ENCODE results near the gene TMEM242. TPM values are rescaled to one million over a fixed set of nuclear protein-coding genes. Genes with fewer than 3 reads are reported as not detected.

The TMEM242 gene
- total and polyA plus RNA-seq, 2 of the 8 experiments (the other 6 are each of a cell fraction or from before 2014, with no cell fraction given) = 2.4 to 9.0 TPM

DNA sequence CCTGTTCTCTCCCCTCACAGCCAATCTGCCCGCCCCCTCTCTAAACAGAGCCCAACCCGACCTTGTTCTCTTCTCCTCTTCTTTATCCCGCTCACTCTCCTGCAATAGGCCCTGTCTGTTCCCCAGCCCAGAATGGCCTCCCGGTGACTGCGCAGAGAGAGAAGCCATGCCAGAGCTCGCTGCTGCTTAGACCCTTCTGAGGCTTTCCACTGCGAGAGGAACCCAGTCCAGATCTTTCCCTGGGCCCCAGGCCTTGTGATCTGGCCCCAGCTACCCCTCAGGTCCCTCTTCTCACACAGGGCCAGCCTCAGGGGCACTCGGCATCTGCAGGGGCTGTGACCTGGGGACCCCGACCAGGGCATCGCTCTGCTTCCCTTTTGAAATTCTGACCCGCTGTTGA is 58.1 kb downstream of the TMEM242 start:
- H4K5ac ChIP-seq (ENCODE audit: insufficient read length, low read depth, low read length) = no peak overlapping the region
- H3K14ac ChIP-seq (ENCODE audit: insufficient read length) = no peak overlapping the region
- no peak overlapping the region for H3K4ac ChIP-seq (replicated peaks; ENCODE audit: insufficient read length, low read depth, low read length)
- no peak overlapping the region for H2BK15ac ChIP-seq (ENCODE audit: low read length)
- no peak overlapping the region for H2BK120ac ChIP-seq (replicated peaks; ENCODE audit: low read depth, low read length)
- peaks cover 0 to 7% of the 10 kb centered on the region in 2 experiments for H4K20me1 ChIP-seq (replicated peaks in 1 of 2; ENCODE audit: control insufficient read depth in 1 of 2, insufficient read depth in 2 of 2, low read length in 2 of 2)
- no peak overlapping the region for H2BK5ac ChIP-seq (ENCODE audit: low read depth, low read length)
- no peaks in the 10 kb centered on the region for H3K9me3 ChIP-seq (ENCODE audit: insufficient read depth in 2 of 2, low read depth in 1 of 2, low read length in 1 of 2)
- DNase-seq (ENCODE audit: low read depth in 1 of 2, low spot score in 2 of 2) = no peak
- no peaks in the 10 kb centered on the region; the same call in 1 of the 2 replicates for H3K79me1 ChIP-seq (ENCODE audit: low read depth, low read length)
- no peak overlapping the region for H3K9ac ChIP-seq (replicated peaks in 1 of 4; ENCODE audit: extremely low read depth in 1 of 4, low read depth in 3 of 4, low read length in 3 of 4)
- H3K23me2 ChIP-seq (ENCODE audit: low read depth, low read length) = peaks cover 7% of the 10 kb centered on the region; the same call in 1 of the 2 replicates
- FAIRE-seq = no peak
- no peaks in the 10 kb centered on the region for H3K36me3 ChIP-seq (ENCODE audit: control insufficient read depth in 2 of 4, insufficient read depth in 4 of 4, low read length in 3 of 4)
- H3K4me1 ChIP-seq (replicated peaks in 1 of 4; ENCODE audit: control insufficient read depth in 3 of 4, insufficient read depth in 4 of 4, low read length in 3 of 4) = peaks cover 0 to 6% (median 2%) of the 10 kb centered on the region in 4 experiments; a peak in 2 of 7 replicates
- H3K27ac ChIP-seq (ENCODE audit: low read depth, low read length) = no peak overlapping the region
- WGBS, 2 experiments (ENCODE audit: extremely low coverage in 1 of 2, insufficient coverage in 1 of 2, insufficient read length in 1 of 2, insufficient replicate concordance in 2 of 2, low coverage in 1 of 2, low lambda C conversion rate in 2 of 2, missing lambda C conversion rate in 1 of 2) = 84% methylated on average over 10 of the region's 11 CpGs; no CpG with 5 or more reads in 1 of the 2 experiments
- H4K91ac ChIP-seq (replicated peaks; ENCODE audit: insufficient read length, low read length) = no peak overlapping the region
- H3K56ac ChIP-seq (replicated peaks; ENCODE audit: insufficient read length, low read depth, low read length) = no peak overlapping the region
- H4K8ac ChIP-seq (ENCODE audit: extremely low read depth, insufficient read depth, low read length) = no peak overlapping the region
- H3K23ac ChIP-seq (ENCODE audit: insufficient read length) = no peak overlapping the region
- no peak overlapping the region for H2BK20ac ChIP-seq (ENCODE audit: low read length)
- no peak overlapping the region for H3K18ac ChIP-seq (ENCODE audit: extremely low read depth, low read length)
- ChIA-PET POLR2A (ENCODE audit: partially characterized antibody) (no interaction called here), CTCF (ENCODE audit: partially characterized antibody) (interaction anchor here (0.9 to 4.3 kb wide), 7 partner anchors 10 to 70 kb away, joined by 3 to 17 read pairs (median 3); no protein-coding TSS in a partner anchor)
- no peak overlapping the region for H2BK12ac ChIP-seq (ENCODE audit: low read depth, low read length)
- no peaks in the 10 kb centered on the region for H3K79me2 ChIP-seq (ENCODE audit: control insufficient read depth in 1 of 2, insufficient read depth in 2 of 2, low read length in 2 of 2)
- H3K4me3 ChIP-seq (ENCODE audit: extremely low read depth in 1 of 4, insufficient read depth in 2 of 4, low read depth in 3 of 4, low read length in 4 of 4) = no peak overlapping the region
- H3K27me3 ChIP-seq (replicated peaks in 1 of 4; ENCODE audit: control insufficient read depth in 3 of 4, extremely low read depth in 1 of 4, insufficient read depth in 3 of 4, low read length in 3 of 4) = no peaks in the 10 kb centered on the region; a peak in 1 of 7 replicates
- H2AFZ ChIP-seq (ENCODE audit: low read length) = no peak overlapping the region
- H3K4me2 ChIP-seq (ENCODE audit: insufficient read depth in 1 of 2, low read depth in 2 of 2, low read length in 2 of 2) = no peak overlapping the region
- no peak overlapping the region for H2AK5ac ChIP-seq (ENCODE audit: low read depth, low read length)
- TF ChIP-seq CREB1 (IDR thresholded peaks at IDR 0.05) (no peak), E2F6 (IDR thresholded peaks at IDR 0.05) (no peak), SP2 (IDR thresholded peaks at IDR 0.05; ENCODE audit: low read length) (no peak), RNF2 (IDR thresholded peaks at IDR 0.05; ENCODE audit: borderline replicate concordance, low read depth, low read length, missing control alignments, poor library complexity, severe bottlenecking) (no peak), SP4 (IDR thresholded peaks at IDR 0.05; ENCODE audit: low read length) (no peak), FOSL1 (IDR thresholded peaks at IDR 0.05; ENCODE audit: insufficient read depth, low read depth, low read length) (no peak), BACH1 (IDR thresholded peaks at IDR 0.05; ENCODE audit: low read length) (no peak), BCL11A (IDR thresholded peaks at IDR 0.05; ENCODE audit: low read depth in 2 of 2, low read length in 2 of 2) (no peak), MAFK (IDR thresholded peaks at IDR 0.05; ENCODE audit: low read depth, low read length) (no peak), RAD21 (IDR thresholded peaks at IDR 0.05 in 1 of 2, conservative IDR thresholded peaks at IDR 0.05 in 1 of 2; ENCODE audit: low read depth in 2 of 2, low read length in 2 of 2) (no peak), GABPA (IDR thresholded peaks at IDR 0.05; ENCODE audit: borderline replicate concordance, insufficient read depth, low read length) (no peak)
- TF ChIP-seq, protein P1, sequence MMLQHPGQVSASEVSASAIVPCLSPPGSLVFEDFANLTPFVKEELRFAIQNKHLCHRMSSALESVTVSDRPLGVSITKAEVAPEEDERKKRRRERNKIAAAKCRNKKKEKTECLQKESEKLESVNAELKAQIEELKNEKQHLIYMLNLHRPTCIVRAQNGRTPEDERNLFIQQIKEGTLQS (IDR thresholded peaks at IDR 0.05; ENCODE audit: insufficient read depth, low read depth, low read length) = no peak

Measured in H1 (cell line).